ENCODE measurements around the gene ZNF841. TPM values are rescaled to one million over a fixed set of nuclear protein-coding genes. Genes with fewer than 3 reads are reported as not detected.

The ZNF841 gene
- total and polyA plus RNA-seq, 2 donors (not counting 3 experiments of a cell fraction or from before 2014, with no cell fraction given): 5.2 to 17.7 TPM

- Histone ChIP-seq H3K9ac (replicated peaks; ENCODE audit: extremely low read depth, insufficient read depth, low read length) (peak overlapping the region; percentile 69), H3K4me3 (replicated peaks in 1 of 3; ENCODE audit: insufficient read depth in 1 of 3, low read depth in 1 of 3, low read length in 3 of 3) (peak overlapping the region; percentile 55 to 88 (median 72)), H3K4me2 (ENCODE audit: insufficient read depth, low read length) (peak overlapping the region; percentile 93), H3K9me3 (replicated peaks; ENCODE audit: control insufficient read depth, insufficient read depth, low read length) (no peaks in the 10 kb centered on the region), H4K20me1 (replicated peaks; ENCODE audit: control insufficient read depth, extremely low read depth, insufficient read depth, low read length) (no peaks in the 10 kb centered on the region), H2AFZ (ENCODE audit: low read depth, low read length) (peak overlapping the region; percentile 85), H3K9me1 (replicated peaks; ENCODE audit: control insufficient read depth, extremely low read depth, insufficient read depth, low read length) (no peaks in the 10 kb centered on the region), H3K36me3 (ENCODE audit: control insufficient read depth in 2 of 2, extremely low read depth in 1 of 2, insufficient read depth in 2 of 2, low read length in 2 of 2) (no peaks in the 10 kb centered on the region), H3K27ac (ENCODE audit: insufficient read depth, low read depth, low read length) (no peak overlapping the region), H3K4me1 (ENCODE audit: control insufficient read depth, extremely low read depth, insufficient read depth, low read length) (peaks cover 6% of the 10 kb centered on the region), H3K27me3 (ENCODE audit: control insufficient read depth in 2 of 2, insufficient read depth in 2 of 2, low read length in 2 of 2) (no peaks in the 10 kb centered on the region), H3K79me2 (ENCODE audit: control insufficient read depth, insufficient read depth, low read length) (peaks cover 14% of the 10 kb centered on the region)
- TF ChIP-seq GATA2 (IDR thresholded peaks at IDR 0.05; ENCODE audit: insufficient read depth, insufficient read length, low read depth, low read length) (no peak), MAX (IDR thresholded peaks at IDR 0.05; ENCODE audit: insufficient read depth, insufficient read length) (peak; percentile 25)
- FAIRE-seq (peak; percentile 47), DNase-seq (ENCODE audit: low read depth, low spot score) (no peak)
- BruUV-seq (replicated peaks): no TSS peak
- POLR2A ChIA-PET: no interaction called here
- CTCF ChIA-PET: interaction anchor here (0.7 to 2.7 kb wide), 7 partner anchors 12 to 98 kb away, joined by 3 to 20 read pairs (median 3); partner anchors contain the start of genes PPP2R1A and ZNF836
- dilution Hi-C loops (cut with MboI; ENCODE audit: extremely low pct_ligation_motif_present, low sequenced_read_pairs): no loop called here
- intact Hi-C loops (cut with micrococcal nuclease): loop anchor here (2.0 to 10.0 kb wide), 2 partner anchors 214 to 388 kb away; partner anchors contain the start of genes ZNF613 and ZNF808
Observed at GRCh38 chr19:52138278-52138982, 42.9 kb upstream of the ZNF841 start.

- dilution Hi-C loops (cut with MboI; ENCODE audit: extremely low pct_ligation_motif_present, low sequenced_read_pairs): no loop called here
- Histone ChIP-seq H3K9me3 (replicated peaks; ENCODE audit: control insufficient read depth, insufficient read depth, low read length) (peaks cover 22% of the 10 kb centered on the region), H3K9me1 (replicated peaks; ENCODE audit: control insufficient read depth, extremely low read depth, insufficient read depth, low read length) (no peaks in the 10 kb centered on the region), H3K4me1 (ENCODE audit: control insufficient read depth, extremely low read depth, insufficient read depth, low read length) (no peaks in the 10 kb centered on the region), H3K9ac (replicated peaks; ENCODE audit: extremely low read depth, insufficient read depth, low read length) (no peak overlapping the region), H3K79me2 (ENCODE audit: control insufficient read depth, insufficient read depth, low read length) (no peaks in the 10 kb centered on the region), H3K27ac (ENCODE audit: insufficient read depth, low read depth, low read length) (no peak overlapping the region), H3K4me3 (replicated peaks in 1 of 3; ENCODE audit: insufficient read depth in 1 of 3, low read depth in 1 of 3, low read length in 3 of 3) (no peak overlapping the region), H2AFZ (ENCODE audit: low read depth, low read length) (no peak overlapping the region), H3K27me3 (ENCODE audit: control insufficient read depth in 2 of 2, insufficient read depth in 2 of 2, low read length in 2 of 2) (no peaks in the 10 kb centered on the region), H3K4me2 (ENCODE audit: insufficient read depth, low read length) (no peak overlapping the region), H3K36me3 (ENCODE audit: control insufficient read depth in 2 of 2, extremely low read depth in 1 of 2, insufficient read depth in 2 of 2, low read length in 2 of 2) (peaks cover 5 to 24% of the 10 kb centered on the region in 2 experiments), H4K20me1 (replicated peaks; ENCODE audit: control insufficient read depth, extremely low read depth, insufficient read depth, low read length) (no peaks in the 10 kb centered on the region)
- DNase-seq (ENCODE audit: low read depth, low spot score) (no peak), FAIRE-seq (no peak)
- POLR2A ChIA-PET: no interaction called here
- no TSS peak for BruUV-seq (replicated peaks)
- TF ChIP-seq POLR2A (IDR thresholded peaks at IDR 0.05; ENCODE audit: low read depth, low read length): no peak
- TF ChIP-seq FOS (IDR thresholded peaks at IDR 0.05; ENCODE audit: borderline replicate concordance, insufficient read depth, low read length): no peak
- no peak for TF ChIP-seq CTCF (IDR thresholded peaks at IDR 0.05; ENCODE audit: extremely low read depth in 1 of 2, insufficient read depth in 1 of 2, low read depth in 1 of 2, low read length in 2 of 2)
- no peak for TF ChIP-seq POLR2AphosphoS5 (IDR thresholded peaks at IDR 0.05; ENCODE audit: insufficient read depth, low read depth, low read length)
- TF ChIP-seq GATA2 (IDR thresholded peaks at IDR 0.05; ENCODE audit: insufficient read depth, insufficient read length, low read depth, low read length): no peak
- no peak for TF ChIP-seq MAX (IDR thresholded peaks at IDR 0.05; ENCODE audit: insufficient read depth, insufficient read length)
- TF ChIP-seq MYC (IDR thresholded peaks at IDR 0.05; ENCODE audit: low read depth, low read length): no peak
- no peak for TF ChIP-seq JUN (IDR thresholded peaks at IDR 0.05; ENCODE audit: borderline replicate concordance, insufficient read depth, insufficient read length, low read depth)
- intact Hi-C loops (cut with micrococcal nuclease): no loop called here
- CTCF ChIA-PET: no interaction called here
Observed at GRCh38 chr19:52120286-52120685, 24.7 kb upstream of the ZNF841 start.
